HS-27A (cell line): ENCODE measurements around the gene ZSCAN21.

Experiments
- DNase-seq: peaks from one replicate; pipeline ENCODE4 v3.0.0-alpha.2; 2012; ENCODE audit warnings: low read depth, missing footprints

The ZSCAN21 gene

DNA sequence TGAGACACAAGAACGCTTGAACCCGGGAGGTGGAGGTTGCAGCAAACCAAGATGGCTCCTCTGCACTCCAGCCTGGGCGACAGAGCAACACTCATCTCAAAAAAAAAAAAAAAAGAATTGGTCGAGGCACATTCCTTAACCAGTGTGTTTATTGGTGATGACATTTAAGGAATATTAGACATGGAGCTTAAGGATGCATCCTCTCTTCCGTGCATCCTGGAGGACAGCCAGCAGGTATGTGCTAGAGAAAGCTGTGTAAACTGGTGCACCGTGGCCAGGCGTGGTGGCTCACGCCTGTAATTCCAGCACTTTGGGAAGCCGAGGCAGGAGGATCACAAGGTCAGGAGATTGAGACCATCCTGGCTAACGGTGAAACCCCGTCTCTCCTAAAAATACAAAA lies 22.4 kb upstream of the ZSCAN21 start:
- no peak for DNase-seq

DNA sequence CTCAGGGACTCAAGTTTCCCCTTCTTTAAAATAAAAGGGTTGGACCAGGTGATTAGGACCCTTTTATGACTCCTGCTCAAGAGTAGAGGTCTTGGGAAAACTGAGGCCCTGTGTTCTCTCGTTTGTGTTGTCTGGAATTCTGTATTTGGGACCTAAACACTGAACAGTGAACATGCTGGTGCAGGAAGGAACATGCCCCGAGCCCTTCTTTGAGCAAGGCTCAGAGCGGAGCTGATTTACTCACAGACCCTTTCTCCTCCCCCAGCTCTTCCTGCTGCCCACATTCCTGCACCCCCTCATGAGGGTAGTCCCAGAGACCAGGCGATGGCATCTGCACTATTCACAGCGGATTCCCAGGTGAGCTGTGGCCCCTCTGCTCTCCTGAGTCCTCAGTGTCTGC lies 20.0 kb upstream of the ZSCAN21 start:
- no peak for DNase-seq

DNA sequence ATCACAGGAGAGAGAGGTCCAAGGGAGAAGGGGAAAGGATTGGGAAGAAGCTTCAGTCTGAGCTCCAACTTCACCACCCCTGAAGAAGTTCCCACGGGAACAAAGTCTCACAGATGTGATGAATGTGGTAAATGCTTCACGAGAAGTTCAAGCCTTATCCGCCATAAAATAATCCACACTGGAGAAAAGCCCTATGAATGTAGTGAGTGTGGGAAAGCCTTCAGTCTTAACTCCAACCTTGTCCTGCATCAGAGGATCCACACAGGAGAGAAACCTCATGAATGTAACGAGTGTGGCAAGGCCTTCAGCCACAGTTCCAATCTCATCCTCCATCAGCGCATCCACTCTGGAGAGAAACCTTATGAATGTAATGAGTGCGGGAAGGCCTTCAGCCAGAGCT lies 16.0 kb upstream of the ZSCAN21 start:
- no peak for DNase-seq

DNA sequence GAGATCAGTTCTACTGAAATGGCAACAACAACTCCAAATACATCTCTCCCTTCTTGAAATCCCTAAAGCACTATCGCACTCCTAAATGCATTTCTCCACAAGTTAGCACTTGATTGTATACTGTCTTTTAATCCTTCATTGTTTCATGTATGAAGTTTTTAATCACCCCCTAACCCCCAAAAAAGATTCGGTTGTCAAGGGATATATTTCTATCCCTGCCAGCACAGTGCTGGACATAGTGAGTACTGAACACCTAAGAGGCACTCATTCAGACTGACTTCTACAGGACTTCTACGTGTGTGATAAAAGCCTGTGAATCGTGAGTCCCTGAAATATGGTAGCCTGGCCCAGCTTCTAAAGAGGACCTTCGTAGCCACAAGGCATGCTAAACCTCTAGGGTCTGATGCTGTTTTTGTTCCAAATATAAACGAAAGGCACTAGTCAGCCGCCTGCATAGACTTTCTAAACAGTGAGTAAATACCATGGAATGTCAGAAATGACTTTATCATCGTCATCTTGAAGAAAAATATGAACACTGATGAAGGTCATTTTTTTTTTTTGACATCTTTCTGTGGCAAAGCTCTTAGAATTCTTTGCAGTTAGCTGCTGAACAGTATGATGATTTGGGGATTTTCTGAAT lies 14.6 kb upstream of the ZSCAN21 start:
- peak; percentile 30 for DNase-seq

DNA sequence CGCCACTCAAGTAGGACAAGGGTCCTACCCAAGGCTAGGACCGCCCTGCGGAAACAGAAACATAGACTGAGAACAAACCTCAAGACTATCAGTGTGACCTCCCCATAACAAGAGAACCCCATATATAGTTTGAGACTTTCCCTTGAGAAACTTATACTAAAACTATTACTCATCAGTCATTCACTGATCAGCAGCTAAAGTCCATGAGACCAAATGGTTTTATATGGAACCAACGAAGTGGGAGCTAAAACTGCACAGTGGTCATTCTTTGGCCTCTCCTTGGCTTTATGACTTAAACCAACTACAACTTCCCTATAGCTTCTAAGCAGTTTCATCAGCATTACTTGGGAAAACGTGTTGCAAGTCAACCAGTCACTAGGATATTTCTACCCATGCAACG lies 13.7 kb upstream of the ZSCAN21 start:
- no peak for DNase-seq

DNA sequence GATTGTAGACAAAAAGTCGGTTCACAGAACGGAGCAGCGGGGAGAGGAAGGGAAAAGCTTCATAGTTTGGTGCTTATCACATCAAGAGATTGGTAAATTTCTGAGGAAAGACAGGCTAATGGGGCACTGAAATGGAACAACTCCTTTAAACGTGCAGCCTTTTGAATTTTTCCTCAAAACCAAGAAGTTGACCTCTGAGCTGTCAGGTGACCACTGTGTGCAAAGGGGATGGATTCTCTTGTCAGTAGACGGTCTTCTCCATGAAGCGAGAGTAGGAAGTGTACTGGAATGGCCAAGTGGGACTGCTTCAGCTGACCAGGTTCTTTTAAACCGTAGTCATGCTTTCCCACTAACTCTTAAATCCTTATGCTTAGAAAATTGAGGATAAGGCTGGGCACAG lies 11.2 kb upstream of the ZSCAN21 start:
- DNase-seq, result no peak

DNA sequence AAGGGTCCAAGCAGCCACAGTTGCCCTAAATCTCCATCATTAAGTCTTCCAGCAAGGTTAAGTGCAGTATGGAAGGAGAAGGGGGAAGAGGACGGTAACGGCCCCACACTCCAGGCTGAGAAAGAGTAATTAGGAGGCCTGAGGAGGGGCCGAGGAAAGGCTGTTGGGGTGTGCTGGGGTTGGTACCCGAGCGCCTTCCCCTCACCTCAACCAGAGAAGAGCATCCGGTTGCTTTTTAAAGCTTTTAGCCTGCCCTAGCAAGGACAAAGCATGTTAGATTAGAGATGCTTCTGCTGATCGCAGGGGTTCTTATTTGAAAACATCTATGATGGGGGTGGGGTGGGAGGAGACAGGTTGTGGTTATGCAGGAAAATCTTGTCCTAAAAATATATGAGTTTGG lies 9.0 kb upstream of the ZSCAN21 start:
- DNase-seq, result no peak

DNA sequence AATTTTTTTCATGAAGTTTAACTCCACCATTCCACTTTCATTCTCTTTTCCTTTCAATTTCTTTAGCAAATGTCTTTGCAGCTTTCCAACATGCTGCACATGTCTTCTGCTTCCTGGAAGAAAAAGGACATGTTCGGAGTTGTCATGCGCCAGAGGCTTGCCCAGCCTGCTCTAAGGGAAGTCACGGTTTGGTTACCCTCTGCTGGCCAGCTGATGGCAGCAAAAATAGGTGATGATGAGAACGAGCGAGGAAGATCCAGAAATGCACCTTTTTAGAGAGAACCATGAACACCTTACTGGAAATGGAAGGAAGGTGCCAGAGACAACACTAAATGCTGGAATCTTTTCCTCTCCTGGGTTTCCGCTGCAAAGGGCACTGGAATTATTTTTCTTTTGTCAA lies 4.9 kb upstream of the ZSCAN21 start:
- DNase-seq, result no peak

DNA sequence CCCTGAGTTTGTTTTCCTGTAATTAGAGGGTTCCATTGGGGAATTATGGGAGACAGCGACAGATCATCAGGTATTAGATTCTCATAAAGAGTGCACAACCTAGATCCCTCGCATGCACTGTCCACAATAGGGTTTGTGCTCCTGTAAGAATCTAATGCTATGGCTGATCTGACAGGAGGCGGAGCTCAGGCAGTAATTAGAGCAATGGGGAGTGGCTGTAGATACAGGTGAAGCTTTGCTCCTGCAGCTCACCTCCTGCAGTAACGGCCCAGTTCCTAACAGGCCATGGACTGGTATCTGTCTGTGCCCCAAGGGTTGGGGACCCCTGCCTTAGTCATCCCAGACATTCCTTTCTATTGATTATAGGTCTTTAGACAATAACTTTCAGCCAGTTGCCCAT lies 894 bp upstream of the ZSCAN21 start:
- no peak for DNase-seq

DNA sequence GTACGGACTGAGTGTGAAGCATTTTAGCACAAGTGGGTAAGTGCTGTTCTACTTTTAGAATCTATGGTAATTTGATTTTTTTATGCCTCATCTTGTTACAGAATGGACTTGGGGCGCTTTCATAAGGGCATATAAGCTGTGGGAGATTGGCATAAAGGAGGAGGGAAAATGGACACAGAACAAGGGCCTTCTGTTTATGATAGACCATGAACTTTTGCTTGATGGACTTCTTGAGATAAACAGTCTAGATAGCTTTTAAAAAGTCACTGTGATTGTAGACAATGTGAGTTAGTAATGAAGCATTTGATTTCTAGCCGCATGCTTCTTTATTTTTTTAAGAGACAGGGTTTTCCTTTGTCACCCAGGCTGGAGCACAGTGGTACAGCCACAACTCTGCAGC lies 2.0 kb downstream of the ZSCAN21 start:
- DNase-seq, result no peak

DNA sequence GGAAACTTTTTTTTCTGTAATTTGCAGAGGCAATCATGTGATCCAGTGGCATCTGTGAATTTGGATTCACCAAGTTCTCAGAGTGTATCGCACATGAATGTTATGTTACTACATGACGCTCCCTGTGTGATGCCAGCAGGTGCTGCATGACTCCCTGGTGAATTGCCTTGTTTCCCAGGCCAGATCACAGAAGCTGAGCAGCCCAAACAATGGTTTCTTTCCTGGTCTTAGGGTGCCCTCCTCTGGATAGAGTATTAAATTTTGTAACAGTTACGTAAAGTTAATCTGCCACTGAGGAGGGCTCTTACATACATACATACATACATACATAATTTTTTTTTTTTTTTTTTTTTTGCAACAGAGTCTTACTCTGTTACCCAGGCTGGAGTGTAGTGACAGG lies 3.6 kb downstream of the ZSCAN21 start:
- DNase-seq, result no peak

DNA sequence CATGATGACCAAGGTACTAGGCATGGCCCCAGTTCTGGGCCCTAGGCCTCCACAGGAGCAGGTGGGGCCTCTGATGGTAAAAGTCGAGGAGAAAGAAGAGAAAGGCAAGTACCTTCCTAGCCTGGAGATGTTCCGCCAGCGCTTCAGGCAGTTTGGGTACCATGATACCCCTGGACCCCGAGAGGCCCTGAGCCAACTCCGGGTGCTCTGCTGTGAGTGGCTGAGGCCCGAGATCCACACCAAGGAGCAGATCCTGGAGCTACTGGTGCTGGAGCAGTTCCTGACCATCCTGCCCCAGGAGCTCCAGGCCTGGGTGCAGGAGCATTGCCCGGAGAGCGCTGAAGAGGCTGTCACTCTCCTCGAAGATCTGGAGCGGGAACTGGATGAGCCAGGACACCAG lies 7.4 kb downstream of the ZSCAN21 start:
- DNase-seq, result no peak

DNA sequence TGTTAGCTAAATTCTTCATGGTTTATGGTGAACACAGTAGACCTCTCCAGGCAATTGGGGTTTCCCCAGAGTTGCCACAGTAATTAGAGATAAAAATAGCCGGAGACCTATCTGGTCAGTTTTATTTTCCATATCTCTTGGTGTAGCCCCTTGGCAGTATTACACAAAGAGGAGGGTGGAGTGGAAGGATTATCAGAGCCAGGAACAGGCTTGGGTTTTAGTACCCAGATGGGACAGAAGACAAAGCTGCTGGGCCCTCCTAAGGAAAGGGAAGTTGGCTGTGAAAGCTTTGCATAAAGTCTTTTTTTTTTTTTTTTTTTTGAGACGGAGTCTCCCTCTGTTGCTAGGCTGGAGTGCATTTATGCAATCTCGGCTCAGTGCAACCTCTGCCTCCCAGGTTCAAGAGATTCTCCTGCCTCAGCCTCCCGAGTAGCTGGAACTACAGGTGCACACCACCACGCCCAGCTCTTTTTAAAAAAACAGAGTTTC lies 9.7 kb downstream of the ZSCAN21 start:
- DNase-seq, result no peak

DNA sequence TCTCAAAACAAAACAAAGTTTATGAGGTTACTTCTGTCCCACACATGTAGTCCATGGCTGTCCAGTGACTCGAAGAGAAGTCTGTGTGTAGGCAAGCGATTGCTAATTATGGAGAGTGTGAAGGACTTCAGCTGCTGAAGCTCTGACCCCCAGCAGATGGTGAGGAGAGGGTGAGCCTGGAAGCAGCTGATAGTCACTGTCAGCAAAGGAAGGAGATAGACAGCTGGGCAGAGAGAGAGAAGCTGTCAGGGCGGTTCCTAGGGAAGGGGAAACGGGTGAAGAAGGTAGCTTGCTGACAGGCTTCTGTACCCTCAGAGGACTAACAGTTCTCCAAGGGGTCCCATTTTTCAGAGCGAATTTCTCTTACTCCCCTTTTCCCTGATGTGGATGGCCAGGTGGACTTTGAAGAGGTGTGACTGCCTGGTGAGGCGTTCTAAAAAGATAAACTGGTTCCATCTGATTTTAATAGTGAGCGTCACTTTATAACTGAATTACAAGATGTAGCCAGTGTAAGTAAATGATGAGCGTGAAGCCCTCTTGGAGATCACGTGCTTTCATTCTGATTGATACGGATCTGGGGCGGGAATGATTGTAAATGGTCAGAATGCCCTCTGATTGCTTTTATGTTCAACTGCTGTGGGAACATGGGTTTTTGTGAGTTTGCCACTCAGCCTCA lies 12.1 kb downstream of the ZSCAN21 start:
- DNase-seq, result no peak

DNA sequence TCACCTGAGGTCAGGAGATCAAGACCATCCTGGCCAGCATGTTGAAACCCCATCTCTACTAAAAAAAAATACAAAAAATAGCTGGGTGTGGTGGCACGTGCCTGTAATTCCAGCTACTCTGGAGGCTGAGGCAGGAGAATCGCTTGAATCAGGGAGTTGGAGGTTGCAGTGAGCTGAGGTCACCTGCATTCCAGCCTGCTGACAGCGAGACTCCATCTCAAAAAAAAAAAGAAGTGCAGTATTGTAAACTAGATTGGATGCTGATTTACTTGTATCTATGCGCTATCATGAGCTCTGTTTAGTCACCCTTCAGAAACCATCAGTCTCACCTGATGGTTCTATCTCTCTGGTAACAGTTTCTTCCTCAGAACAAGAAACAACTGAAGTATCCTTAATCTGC lies 13.8 kb downstream of the ZSCAN21 start:
- no peak for DNase-seq

DNA sequence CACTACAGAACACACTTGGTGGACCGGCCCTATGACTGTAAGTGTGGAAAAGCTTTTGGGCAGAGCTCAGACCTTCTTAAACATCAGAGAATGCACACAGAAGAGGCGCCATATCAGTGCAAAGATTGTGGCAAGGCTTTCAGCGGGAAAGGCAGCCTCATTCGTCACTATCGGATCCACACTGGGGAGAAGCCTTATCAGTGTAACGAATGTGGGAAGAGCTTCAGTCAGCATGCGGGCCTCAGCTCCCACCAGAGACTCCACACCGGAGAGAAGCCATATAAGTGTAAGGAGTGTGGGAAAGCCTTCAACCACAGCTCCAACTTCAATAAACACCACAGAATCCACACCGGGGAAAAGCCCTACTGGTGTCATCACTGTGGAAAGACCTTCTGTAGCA lies 14.6 kb downstream of the ZSCAN21 start:
- no peak for DNase-seq

DNA sequence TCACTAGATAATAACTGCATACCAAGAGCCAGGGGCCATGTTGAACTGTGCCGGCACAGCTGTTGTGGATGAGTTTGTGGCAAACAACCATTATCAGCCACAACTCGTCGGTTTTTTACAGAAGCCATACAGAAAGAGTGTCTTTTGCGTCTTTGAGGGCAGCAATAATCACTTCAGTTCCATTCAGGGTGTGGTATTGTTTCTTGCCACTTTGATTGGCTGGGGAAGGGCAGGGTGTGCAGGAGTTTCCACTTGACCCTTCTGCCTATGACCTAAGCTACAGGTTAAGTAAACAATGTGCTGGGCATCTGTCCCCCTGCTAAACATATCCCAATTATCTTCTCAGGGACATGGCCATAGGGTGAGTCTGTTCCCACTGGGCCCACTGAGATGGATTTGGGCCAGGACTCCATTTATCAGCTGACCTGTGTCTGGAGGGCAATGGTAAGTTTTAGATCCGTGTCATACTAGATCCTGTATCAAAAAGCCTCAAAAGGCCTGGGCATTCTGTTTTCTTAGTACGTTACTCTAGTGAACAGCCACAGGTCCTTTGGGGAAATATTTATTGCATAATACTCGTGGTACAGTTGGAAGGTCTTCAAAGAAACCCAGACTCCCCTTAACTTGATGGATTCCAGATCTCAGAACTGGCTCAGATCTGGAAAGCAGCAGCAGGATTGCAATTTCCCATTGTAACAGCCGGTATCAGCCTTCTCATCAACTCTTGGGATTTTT lies 16.0 kb downstream of the ZSCAN21 start:
- no peak for DNase-seq

DNA sequence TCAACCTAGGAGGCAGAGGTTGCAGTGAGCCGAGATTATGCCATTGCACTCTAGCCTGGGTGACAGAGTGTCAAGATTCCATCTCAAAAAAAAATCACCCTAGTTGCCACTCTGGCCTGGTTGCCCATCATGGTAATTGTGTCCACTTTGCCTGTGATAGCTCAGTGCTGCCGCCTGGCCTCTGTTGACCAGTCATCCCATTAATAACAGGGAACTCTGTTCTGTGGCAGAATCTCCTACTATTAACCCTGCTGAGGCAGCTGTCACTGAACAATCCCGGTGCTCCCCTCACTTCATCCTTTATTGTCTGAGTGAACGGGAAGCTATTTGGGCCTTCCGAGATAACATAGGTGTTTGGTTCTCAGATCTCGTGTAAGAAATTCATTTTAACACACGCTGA lies 17.4 kb downstream of the ZSCAN21 start:
- no peak for DNase-seq

DNA sequence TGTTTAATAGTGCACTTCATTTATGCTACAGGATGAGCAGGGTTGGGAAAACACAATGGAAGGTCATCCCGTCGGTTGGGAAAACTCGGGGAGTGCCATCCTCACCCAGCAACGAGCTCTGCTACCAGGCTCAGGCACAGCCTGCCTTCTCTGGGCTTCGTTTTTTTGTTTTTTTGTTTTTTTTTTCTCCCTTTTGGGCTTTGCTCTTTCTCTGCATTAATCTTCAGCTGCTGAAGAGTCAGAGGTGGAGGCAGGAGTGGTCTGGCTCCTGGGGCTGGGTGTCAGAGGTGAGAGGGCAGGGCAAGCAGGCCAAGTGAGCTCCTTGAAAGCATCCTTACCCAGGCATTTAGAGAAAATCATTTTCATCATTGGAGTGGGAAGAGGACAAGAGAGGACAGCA lies 20.4 kb downstream of the ZSCAN21 start:
- no peak for DNase-seq

DNA sequence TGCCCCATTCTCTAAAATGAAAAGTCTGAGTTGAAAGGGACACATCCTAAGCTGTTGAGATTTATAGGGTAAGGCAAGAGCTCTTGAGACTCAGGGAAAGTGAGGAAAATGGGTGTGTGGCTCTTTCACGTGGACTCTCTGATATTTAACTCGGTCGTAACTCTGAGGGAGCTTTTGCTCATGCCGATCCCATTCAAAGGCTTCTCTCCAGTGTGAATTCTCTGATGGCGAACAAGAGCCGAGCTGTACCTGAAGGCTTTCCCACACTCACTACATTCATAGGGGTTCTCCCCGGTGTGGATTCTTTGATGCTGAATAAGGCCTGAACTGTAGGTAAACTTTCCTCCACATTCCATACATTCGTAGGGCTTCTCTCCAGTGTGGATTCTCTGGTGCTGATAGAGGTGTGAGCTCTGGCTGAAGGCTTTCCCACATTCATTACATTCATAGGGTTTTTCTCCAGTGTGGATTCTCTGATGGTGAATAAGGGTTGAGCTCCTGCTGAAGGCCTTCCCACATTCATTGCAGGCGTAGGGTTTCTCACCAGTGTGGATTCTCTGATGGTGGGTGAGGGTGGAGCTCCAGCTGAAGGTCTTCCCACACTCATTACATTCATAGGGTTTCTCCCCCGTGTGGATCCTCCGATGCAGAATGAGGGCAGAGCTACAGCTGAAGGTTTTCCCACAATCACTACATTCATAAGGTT lies 21.6 kb downstream of the ZSCAN21 start:
- DNase-seq, result no peak

DNA sequence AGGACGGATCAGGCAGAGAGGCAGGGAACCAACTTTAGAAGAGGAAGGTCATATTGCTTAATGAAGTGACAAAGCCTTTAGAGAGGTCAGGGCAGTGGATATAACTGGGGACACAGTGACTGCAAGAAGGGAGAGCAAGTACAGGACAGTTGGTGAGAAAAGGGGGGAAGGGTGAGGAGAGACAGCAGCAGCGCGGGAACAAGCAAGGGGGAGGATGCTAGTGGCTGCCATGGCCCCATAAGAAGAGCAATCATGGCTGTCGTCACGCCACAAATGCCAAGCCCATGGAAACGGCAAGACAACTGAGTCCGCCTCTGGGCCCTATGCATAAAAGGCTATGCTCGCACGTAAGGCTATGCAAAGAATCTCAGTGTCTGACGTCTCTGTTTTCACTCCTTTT lies 22.9 kb downstream of the ZSCAN21 start:
- DNase-seq, result no peak

DNA sequence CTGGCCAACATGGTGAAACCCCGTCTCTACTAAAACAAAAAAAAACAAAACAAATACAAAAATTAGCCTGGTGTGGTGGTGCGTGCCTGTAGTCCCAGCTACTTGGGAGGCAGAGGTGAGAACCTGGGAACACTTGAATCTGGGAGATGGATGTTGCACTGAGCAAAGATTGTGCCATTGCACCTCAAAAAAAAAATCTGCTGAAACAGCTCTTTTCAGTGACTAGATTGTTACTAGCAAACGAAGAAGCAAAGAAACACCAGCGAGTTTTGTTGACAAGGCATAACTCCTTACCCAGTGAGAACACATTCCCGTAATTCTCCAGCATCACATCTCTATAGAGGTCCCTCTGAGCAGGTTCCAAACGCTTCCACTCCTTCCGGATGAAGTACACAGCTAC lies 25.3 kb downstream of the ZSCAN21 start:
- no peak for DNase-seq

DNA sequence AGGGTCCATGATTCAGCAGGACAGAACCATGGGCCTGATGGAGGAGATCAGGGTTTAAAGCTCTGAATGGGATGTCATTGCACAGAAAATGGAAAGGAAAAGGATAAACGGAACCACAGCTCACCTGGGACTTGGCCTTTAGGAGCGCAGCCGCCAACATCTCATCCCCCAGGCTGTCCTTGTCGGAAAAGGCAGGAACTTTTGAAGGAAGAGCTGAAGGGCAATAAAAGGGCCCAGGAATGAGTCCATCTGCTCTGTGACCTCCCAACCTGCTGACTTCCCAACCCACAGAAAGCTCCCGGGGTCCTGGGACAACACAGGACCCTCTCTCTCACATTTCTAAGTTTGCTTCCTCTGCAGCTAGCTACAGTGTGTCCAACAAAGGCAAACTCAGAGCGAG lies 25.8 kb downstream of the ZSCAN21 start:
- DNase-seq, result no peak
